Endothelial cell of umbilical vein (primary cell): ENCODE measurements around the gene ADCYAP1. TPM values are rescaled to one million over a fixed set of nuclear protein-coding genes. Genes with fewer than 3 reads are reported as not detected.

ENCODE experiments used
- BruUV-seq: library from RNA; stranded (reverse); fragments of 400-500 nt; replicated peaks from 2 replicates; lab custom pipeline; 2021; lab: Mats Ljungman, UMichigan
- CTCF ChIA-PET: fragments of 300-600, 350-600 bp; sonication (Branson Sonifier 250); formaldehyde crosslinking; loops from one replicate; lab custom pipeline; 2021; ENCODE audit warnings: antibody characterized with exemption, inconsistent platforms; lab: Charles Lee
- POLR2A ChIA-PET: fragments of 300-600, 350-600 bp; sonication (Branson Sonifier 250); formaldehyde crosslinking; loops from one replicate; lab custom pipeline; 2021; ENCODE audit warnings: antibody characterized with exemption, inconsistent platforms; lab: Charles Lee
- DNase-seq: peaks from one replicate; pipeline ENCODE4 v3.0.0-alpha.2; 2011; ENCODE audit warnings: low read depth, low spot score
- FAIRE-seq: peaks from 2 replicates; lab custom pipeline; 2011; peaks lifted over from hg19 to GRCh38; lab: Jason Lieb, UNC
- H2AFZ ChIP-seq: 2 replicates; pipeline ENCODE4 v1.6.0; 2012; ENCODE audit warnings: low read depth, low read length, control low read depth, inconsistent platforms
- H3K27ac ChIP-seq: 2 replicates; pipeline ENCODE4 v1.5.1; 2011; ENCODE audit warnings: low read depth, mild to moderate bottlenecking, control low read depth, low read length, moderate library complexity; ENCODE audit not compliant: insufficient read depth
- H3K27me3 ChIP-seq, 2 experiments: 2 replicates each; pipeline versions ENCODE4 v1.6.0 to v1.6.1; 2011; ENCODE audit warnings: low read length in 2 of 2, mixed read lengths in 1 of 2; ENCODE audit not compliant: control insufficient read depth in 2 of 2, insufficient read depth in 2 of 2
- H3K36me3 ChIP-seq, 2 experiments: 2 replicates in 1 of 2; 3 replicates in 1 of 2; pipeline ENCODE4 v1.5.1; 2011; ENCODE audit warnings: low read length in 2 of 2, mild to moderate bottlenecking in 1 of 2, moderate library complexity in 1 of 2; ENCODE audit not compliant: control insufficient read depth in 2 of 2, insufficient read depth in 2 of 2; ENCODE audit errors: extremely low read depth in 1 of 2
- H3K4me1 ChIP-seq: 3 replicates; pipeline ENCODE4 v1.5.1; 2011; ENCODE audit warnings: mild to moderate bottlenecking, low read length; ENCODE audit not compliant: control insufficient read depth, insufficient read depth; ENCODE audit errors: extremely low read depth
- H3K4me2 ChIP-seq: 2 replicates; pipeline ENCODE4 v1.6.1; 2011; ENCODE audit warnings: low read length, control low read depth, mixed read lengths; ENCODE audit not compliant: insufficient read depth
- H3K4me3 ChIP-seq, 3 experiments: fragments of 200-600 bp in 1 of 3; sonication (generic), shearing (Covaris generic) in 1 of 3; replicated peaks in 1 of 3; 2 replicates each; pipeline ENCODE4 v1.5.1; 2011 to 2016; ENCODE audit warnings: control low read depth in 3 of 3, low read length in 3 of 3, mild to moderate bottlenecking in 2 of 3, inconsistent platforms in 1 of 3, low read depth in 1 of 3, moderate library complexity in 1 of 3; ENCODE audit not compliant: insufficient read depth in 1 of 3
- H3K79me2 ChIP-seq: 2 replicates; pipeline ENCODE4 v1.6.0; 2012; ENCODE audit warnings: low read length, inconsistent platforms; ENCODE audit not compliant: control insufficient read depth, insufficient read depth
- H3K9ac ChIP-seq: replicated peaks from 2 replicates; pipeline ENCODE3; 2011; ENCODE audit warnings: low read length, control low read depth; ENCODE audit not compliant: insufficient read depth; ENCODE audit errors: extremely low read depth
- H3K9me1 ChIP-seq: replicated peaks from 3 replicates; pipeline ENCODE4 v1.6.0; 2011; ENCODE audit warnings: mild to moderate bottlenecking, low read length; ENCODE audit not compliant: control insufficient read depth, insufficient read depth; ENCODE audit errors: extremely low read depth
- H3K9me3 ChIP-seq: replicated peaks from 2 replicates; pipeline ENCODE4 v1.5.1; 2012; ENCODE audit warnings: low read length, inconsistent platforms; ENCODE audit not compliant: control insufficient read depth, insufficient read depth
- H4K20me1 ChIP-seq: replicated peaks from 2 replicates; pipeline ENCODE3; 2011; ENCODE audit warnings: mild to moderate bottlenecking, low read length; ENCODE audit not compliant: control insufficient read depth, insufficient read depth; ENCODE audit errors: extremely low read depth
- CTCF ChIP-seq, 2 donors: IDR thresholded peaks; 1 replicate in 1 of 2; 2 replicates in 1 of 2; pipeline ENCODE4 v1.5.1; 2011; ENCODE audit warnings: low read length in 2 of 2, mild to moderate bottlenecking in 2 of 2, moderate library complexity in 2 of 2, control low read depth in 1 of 2, inconsistent platforms in 1 of 2, low read depth in 1 of 2; ENCODE audit not compliant: insufficient read depth in 1 of 2; ENCODE audit errors: extremely low read depth in 1 of 2
- EZH2 ChIP-seq: IDR thresholded peaks from 2 replicates; pipeline ENCODE4 v1.6.1; 2012; ENCODE audit warnings: borderline replicate concordance, low read depth, mild to moderate bottlenecking, moderate library complexity, low read length, inconsistent platforms; ENCODE audit not compliant: severe bottlenecking
- FOS ChIP-seq: IDR thresholded peaks from 2 replicates; pipeline ENCODE4 v1.6.1; 2011; ENCODE audit warnings: mild to moderate bottlenecking, low read length, moderate library complexity, borderline replicate concordance; ENCODE audit not compliant: insufficient read depth
- GATA2 ChIP-seq: IDR thresholded peaks from 2 replicates; pipeline ENCODE4 v1.7.0; 2011; ENCODE audit warnings: low read depth, mild to moderate bottlenecking, moderate library complexity, mixed read lengths, low read length; ENCODE audit not compliant: insufficient read length, insufficient read depth
- JUN ChIP-seq: IDR thresholded peaks from 2 replicates; pipeline ENCODE4 v1.6.1; 2011; ENCODE audit warnings: borderline replicate concordance, low read depth; ENCODE audit not compliant: insufficient read length, insufficient read depth
- MAX ChIP-seq: IDR thresholded peaks from 2 replicates; pipeline ENCODE4 v1.6.1; 2011; ENCODE audit not compliant: insufficient read depth, insufficient read length
- MYC ChIP-seq: IDR thresholded peaks from one replicate; pipeline ENCODE4 v1.6.1; 2011; ENCODE audit warnings: mild to moderate bottlenecking, low read depth, low read length
- POLR2A ChIP-seq: IDR thresholded peaks from 2 replicates; pipeline ENCODE4 v1.6.1; 2012; ENCODE audit warnings: low read depth, mild to moderate bottlenecking, control low read depth, low read length
- POLR2AphosphoS5 ChIP-seq: IDR thresholded peaks from 2 replicates; pipeline ENCODE4 v1.6.1; 2012; ENCODE audit warnings: low read depth, mild to moderate bottlenecking, control low read depth, low read length, moderate library complexity; ENCODE audit not compliant: insufficient read depth
- dilution Hi-C: fragments of 300-500 bp; cut with MboI; formaldehyde crosslinking; loops from one replicate; pipeline ENCODE4 v1.15.0; 2019; ENCODE audit warnings: low sequenced_read_pairs; ENCODE audit not compliant: extremely low pct_ligation_motif_present
- intact Hi-C: fragments of 100-400 bp; cut with micrococcal nuclease; formaldehyde crosslinking; loops from one replicate; pipeline ENCODE4 v1.10.0; 2022
- polyA plus RNA-seq, 4 experiments: library from polyadenylated mRNA; depleted of rRNA in 3 of 4; stranded (reverse) in 3 of 4; unstranded in 1 of 4; fragments of >200 nt; gene quantifications; 2 replicates each; pipeline versions ENCODE4 v1.2.1 to v1.2.3, GENCODE V29; 2011 to 2012; ENCODE audit warnings: missing spikeins in 1 of 4
- total RNA-seq: library from RNA; stranded (reverse); gene quantifications from 2 replicates; pipeline ENCODE4 v1.2.3, GENCODE V29; 2021

ADCYAP1 gene
- total and polyA plus RNA-seq, 2 donors (not counting 3 experiments of a cell fraction or from before 2014, with no cell fraction given), result not detected

- FAIRE-seq (no peak), DNase-seq (no peak)
- no peaks in the 10 kb centered on the region for H3K9me1 ChIP-seq
- no TSS peak for BruUV-seq
- TF ChIP-seq FOS, result no peak
- no peak for TF ChIP-seq MAX
- no peak for TF ChIP-seq MYC
- no peak for TF ChIP-seq POLR2A
- TF ChIP-seq POLR2AphosphoS5, result no peak
- TF ChIP-seq GATA2, result no peak
- no peak for TF ChIP-seq EZH2
- TF ChIP-seq JUN, result no peak
- TF ChIP-seq CTCF (IDR thresholded peaks at IDR 0.05; ENCODE audit: extremely low read depth in 1 of 2, insufficient read depth in 1 of 2, low read depth in 1 of 2, low read length in 2 of 2), result no peak
- ChIA-PET CTCF (interaction anchor here (1.0 to 2.0 kb wide), 3 partner anchors 60 to 1640 kb away, joined by 3 to 11 read pairs (median 7); no protein-coding TSS in a partner anchor), POLR2A (no interaction called here)
- peaks cover 36 to 52% of the 10 kb centered on the region in 2 experiments for H3K27me3 ChIP-seq
- H3K36me3 ChIP-seq, result no peaks in the 10 kb centered on the region
- no peaks in the 10 kb centered on the region for H4K20me1 ChIP-seq
- H3K9me3 ChIP-seq, result no peaks in the 10 kb centered on the region
- intact Hi-C loops, result loop anchor here (5.0 kb wide), 1 partner anchor 61 kb away; no protein-coding TSS in a partner anchor
- H3K4me3 ChIP-seq, result no peak overlapping the region
- dilution Hi-C loops, result no loop called here
- no peaks in the 10 kb centered on the region for H3K4me1 ChIP-seq
- no peak overlapping the region for H2AFZ ChIP-seq
- no peaks in the 10 kb centered on the region for H3K79me2 ChIP-seq
- no peak overlapping the region for H3K9ac ChIP-seq
- H3K4me2 ChIP-seq, result no peak overlapping the region
- H3K27ac ChIP-seq, result no peak overlapping the region
Measured at GRCh38 chr18:901761-902160, 2.9 kb upstream of the ADCYAP1 start.
